ENCODE measurements around the gene RPS4Y1.

DNA sequence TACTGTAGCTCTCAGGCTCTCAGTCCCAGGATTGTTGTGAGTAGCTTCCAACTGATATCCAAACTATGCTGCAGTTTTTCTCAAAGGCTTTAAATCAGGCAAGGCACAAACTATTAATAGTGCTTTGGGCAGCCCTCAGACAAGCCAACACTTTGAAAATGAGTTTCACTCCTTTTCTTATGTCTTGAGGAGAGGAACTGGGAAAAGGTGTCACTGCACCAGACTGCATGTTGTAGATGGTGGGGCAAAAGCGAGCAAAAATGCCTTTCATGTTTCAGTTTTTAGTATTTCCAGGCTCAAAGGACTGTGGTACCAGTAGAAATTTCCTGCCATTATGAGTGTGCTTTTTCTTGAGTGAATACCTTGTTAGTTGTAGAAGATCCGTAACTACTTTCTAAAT lies 54.6 kb downstream of the RPS4Y1 start:
- TF ChIP-seq, protein P1, sequence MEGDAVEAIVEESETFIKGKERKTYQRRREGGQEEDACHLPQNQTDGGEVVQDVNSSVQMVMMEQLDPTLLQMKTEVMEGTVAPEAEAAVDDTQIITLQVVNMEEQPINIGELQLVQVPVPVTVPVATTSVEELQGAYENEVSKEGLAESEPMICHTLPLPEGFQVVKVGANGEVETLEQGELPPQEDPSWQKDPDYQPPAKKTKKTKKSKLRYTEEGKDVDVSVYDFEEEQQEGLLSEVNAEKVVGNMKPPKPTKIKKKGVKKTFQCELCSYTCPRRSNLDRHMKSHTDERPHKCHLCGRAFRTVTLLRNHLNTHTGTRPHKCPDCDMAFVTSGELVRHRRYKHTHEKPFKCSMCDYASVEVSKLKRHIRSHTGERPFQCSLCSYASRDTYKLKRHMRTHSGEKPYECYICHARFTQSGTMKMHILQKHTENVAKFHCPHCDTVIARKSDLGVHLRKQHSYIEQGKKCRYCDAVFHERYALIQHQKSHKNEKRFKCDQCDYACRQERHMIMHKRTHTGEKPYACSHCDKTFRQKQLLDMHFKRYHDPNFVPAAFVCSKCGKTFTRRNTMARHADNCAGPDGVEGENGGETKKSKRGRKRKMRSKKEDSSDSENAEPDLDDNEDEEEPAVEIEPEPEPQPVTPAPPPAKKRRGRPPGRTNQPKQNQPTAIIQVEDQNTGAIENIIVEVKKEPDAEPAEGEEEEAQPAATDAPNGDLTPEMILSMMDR (IDR thresholded peaks at IDR 0.05), result no peak
- TF ChIP-seq POLR2A (IDR thresholded peaks at IDR 0.05), result no peak
